ENCODE measurements around the gene ABCB11. TPM values are rescaled to one million over a fixed set of nuclear protein-coding genes. Genes with fewer than 3 reads are reported as not detected.

ABCB11 gene
- total RNA-seq, 4 donors from 2014 or later, result 0.13 TPM; not detected in 3

- no peak for TF ChIP-seq POLR2AphosphoS5 (IDR thresholded peaks at IDR 0.05)
- no peak for TF ChIP-seq EP300 (IDR thresholded peaks at IDR 0.05)
- peak; percentile 61 to 78 (median 72) for TF ChIP-seq CTCF (IDR thresholded peaks at IDR 0.05)
- no peak for TF ChIP-seq POLR2A (IDR thresholded peaks at IDR 0.05)
- Histone ChIP-seq H3K27ac (no peak overlapping the region), H3K4me3 (no peak overlapping the region), H3K27me3 (no peaks in the 10 kb centered on the region), H3K9me3 (no peaks in the 10 kb centered on the region), H3K4me1 (no peaks in the 10 kb centered on the region), H3K36me3 (no peaks in the 10 kb centered on the region)
- 19 to 29% methylated on average over 4 to 5 of the region's 5 CpGs for WGBS, 2 donors (ENCODE audit: low coverage in 1 of 2)
- ATAC-seq, result peak; percentile 61
These were observed 69.5 kb downstream of the ABCB11 start for GRCh38 chr2:168961450-168962229.

DNA sequence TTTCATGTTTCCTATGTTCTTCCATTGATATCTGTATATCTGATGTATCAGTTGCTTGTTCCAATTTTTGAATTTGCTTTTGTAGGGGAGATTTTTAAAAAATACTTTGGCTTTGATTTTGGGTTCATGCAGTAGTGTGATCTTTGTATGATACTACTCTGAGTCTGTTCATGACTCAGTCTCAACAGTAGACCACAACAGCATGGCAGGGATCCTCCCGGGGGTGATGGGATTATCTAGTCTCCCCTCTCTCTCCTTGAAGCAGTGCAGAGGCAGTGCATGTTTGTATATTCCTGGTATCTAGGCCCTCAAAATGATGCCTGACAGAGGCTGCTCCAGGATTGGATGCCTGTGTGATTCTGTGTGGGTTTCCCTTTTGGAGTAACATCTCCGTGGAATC lies 74.7 kb downstream of the ABCB11 start:
- Histone ChIP-seq H3K9me3 (no peaks in the 10 kb centered on the region), H3K4me3 (no peak overlapping the region), H3K27me3 (no peaks in the 10 kb centered on the region), H3K4me1 (no peaks in the 10 kb centered on the region), H3K27ac (no peak overlapping the region), H3K36me3 (no peaks in the 10 kb centered on the region)
- no peak for ATAC-seq
- TF ChIP-seq POLR2AphosphoS5 (IDR thresholded peaks at IDR 0.05) (no peak), CTCF (IDR thresholded peaks at IDR 0.05) (no peak), EP300 (IDR thresholded peaks at IDR 0.05) (no peak), POLR2A (IDR thresholded peaks at IDR 0.05) (no peak)
- WGBS, 2 donors (ENCODE audit: low coverage in 1 of 2), result 93% methylated on average over 2 of the region's 2 CpGs; no CpG with 5 or more reads in 1 of the 2 donors

- H3K27me3 ChIP-seq, result no peaks in the 10 kb centered on the region
- ATAC-seq, result no peak
- H3K4me1 ChIP-seq, result no peaks in the 10 kb centered on the region
- H3K27ac ChIP-seq, result no peak overlapping the region
- WGBS, 2 donors (ENCODE audit: low coverage in 1 of 2), result 83 to 94% methylated on average over 3 to 4 of the region's 4 CpGs
- no peak overlapping the region for H3K4me3 ChIP-seq
- no peaks in the 10 kb centered on the region for H3K36me3 ChIP-seq
- no peaks in the 10 kb centered on the region for H3K9me3 ChIP-seq
- TF ChIP-seq EP300 (IDR thresholded peaks at IDR 0.05) (no peak), POLR2A (IDR thresholded peaks at IDR 0.05) (no peak), CTCF (IDR thresholded peaks at IDR 0.05) (no peak), POLR2AphosphoS5 (IDR thresholded peaks at IDR 0.05) (no peak)
These were observed 75.8 kb downstream of the ABCB11 start for GRCh38 chr2:168955321-168955720.

- no peak overlapping the region for H3K4me3 ChIP-seq
- TF ChIP-seq EP300 (IDR thresholded peaks at IDR 0.05) (no peak), POLR2AphosphoS5 (IDR thresholded peaks at IDR 0.05) (no peak), POLR2A (IDR thresholded peaks at IDR 0.05) (no peak), CTCF (IDR thresholded peaks at IDR 0.05) (no peak)
- no peak for ATAC-seq
These were observed 76.9 kb downstream of the ABCB11 start for GRCh38 chr2:168954256-168954655.

DNA sequence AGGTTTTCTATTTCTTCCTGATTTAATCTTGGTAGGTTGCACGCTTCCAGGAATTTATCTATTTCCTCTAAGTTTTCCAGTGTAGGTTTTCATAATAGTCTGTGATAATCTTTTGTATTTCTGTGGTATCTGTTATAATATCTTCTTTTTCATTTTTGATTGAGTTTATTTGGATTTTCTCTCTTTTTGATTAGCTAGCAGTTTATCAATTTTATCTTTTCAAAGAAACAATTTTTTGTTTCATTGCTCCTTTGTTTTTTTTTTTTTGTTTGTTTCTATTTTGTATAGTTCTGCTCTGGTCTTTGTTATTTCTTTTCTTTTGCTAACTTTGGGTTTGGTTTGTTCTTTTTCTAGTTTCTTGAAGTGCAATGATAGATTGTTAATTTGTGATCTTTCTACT lies 78.7 kb downstream of the ABCB11 start:
- 45 to 57% methylated on average over 1 of the region's 1 CpG for WGBS, 2 donors (ENCODE audit: low coverage in 1 of 2)
- no peak for TF ChIP-seq POLR2A (IDR thresholded peaks at IDR 0.05)
- no peak for TF ChIP-seq POLR2AphosphoS5 (IDR thresholded peaks at IDR 0.05)
- no peak for TF ChIP-seq CTCF (IDR thresholded peaks at IDR 0.05)
- no peak for TF ChIP-seq EP300 (IDR thresholded peaks at IDR 0.05)
- H3K4me1 ChIP-seq, result no peaks in the 10 kb centered on the region
- no peaks in the 10 kb centered on the region for H3K36me3 ChIP-seq
- H3K4me3 ChIP-seq, result no peak overlapping the region
- ATAC-seq, result no peak
- no peaks in the 10 kb centered on the region for H3K9me3 ChIP-seq
- H3K27me3 ChIP-seq, result no peaks in the 10 kb centered on the region
- H3K27ac ChIP-seq, result no peak overlapping the region

More at GRCh38 chr2:168954256-168954655, 76.9 kb downstream of the ABCB11 start:
- no peaks in the 10 kb centered on the region for H3K36me3 ChIP-seq
- no peaks in the 10 kb centered on the region for H3K9me3 ChIP-seq
- no peaks in the 10 kb centered on the region for H3K4me1 ChIP-seq
- H3K27ac ChIP-seq, result no peak overlapping the region
- H3K27me3 ChIP-seq, result no peaks in the 10 kb centered on the region
